ENCODE results near the gene LMF2.

Gene LMF2

GRCh38 chr22:50481045-50481439 is 26.5 kb downstream of the LMF2 start:
- DNase-seq = no peak

GRCh38 chr22:50479721-50480120 is 27.8 kb downstream of the LMF2 start:
- no peak for DNase-seq

- no peak for DNase-seq
These were observed 29.6 kb downstream of the LMF2 start for GRCh38 chr22:50477923-50478322.

- no peak for DNase-seq
These were observed 30.6 kb downstream of the LMF2 start for GRCh38 chr22:50476868-50477267.

GRCh38 chr22:50475652-50476002 is 31.9 kb downstream of the LMF2 start:
- no peak for DNase-seq

GRCh38 chr22:50474710-50475651 is 32.5 kb downstream of the LMF2 start, which contains the start of gene SBF1:
TSS of gene SBF1 (minus strand) at chr22:50475035. CDS start at chr22:50474840, 195 bp downstream.
- DNase-seq = peak; percentile 92

GRCh38 chr22:50473855-50474671 is 33.4 kb downstream of the LMF2 start:
- DNase-seq = peak; percentile 49

- peak; percentile 26 for DNase-seq
These were observed 34.4 kb downstream of the LMF2 start for GRCh38 chr22:50473088-50473487.

GRCh38 chr22:50471962-50472361 is 35.5 kb downstream of the LMF2 start:
- peak; percentile 21 for DNase-seq

GRCh38 chr22:50471197-50471847 is 36.2 kb downstream of the LMF2 start:
- no peak for DNase-seq

GRCh38 chr22:50470491-50470890 is 37.0 kb downstream of the LMF2 start:
- DNase-seq = no peak

- no peak for DNase-seq
These were observed 37.9 kb downstream of the LMF2 start for GRCh38 chr22:50469377-50470305.

GRCh38 chr22:50468626-50469025 is 38.9 kb downstream of the LMF2 start:
- no peak for DNase-seq

- no peak for DNase-seq
These were observed 39.6 kb downstream of the LMF2 start for GRCh38 chr22:50467773-50468440.

GRCh38 chr22:50467341-50467740 is 40.2 kb downstream of the LMF2 start:
- DNase-seq = no peak

GRCh38 chr22:50465066-50465930 is 42.2 kb downstream of the LMF2 start:
- DNase-seq = no peak

GRCh38 chr22:50464451-50464850 is 43.1 kb downstream of the LMF2 start:
- DNase-seq = no peak

GRCh38 chr22:50463188-50463900 is 44.2 kb downstream of the LMF2 start:
- DNase-seq = no peak

- DNase-seq = no peak
These were observed 45.4 kb downstream of the LMF2 start for GRCh38 chr22:50461979-50462540.
